Keratinocyte (primary cell): Measurements from ENCODE around the gene FOXO1. TPM values are rescaled to one million over a fixed set of nuclear protein-coding genes. Genes with fewer than 3 reads are reported as not detected.

Experiments used
- DNase-seq: peaks from one replicate; pipeline ENCODE4 v3.0.0-alpha.2; 2011; ENCODE audit warnings: low read depth, missing footprints, low spot score
- FAIRE-seq: peaks from 2 replicates; lab custom pipeline; 2011; peaks lifted over from hg19 to GRCh38; lab: Jason Lieb, UNC
- H2AFZ ChIP-seq: 2 replicates; pipeline ENCODE4 v1.6.0; 2012; ENCODE audit warnings: low read length, control low read depth, inconsistent platforms; ENCODE audit not compliant: control insufficient read depth
- H3K27ac ChIP-seq: 2 replicates; pipeline ENCODE4 v1.5.1; 2011; ENCODE audit warnings: low read length; ENCODE audit not compliant: control insufficient read depth, insufficient read depth
- H3K27me3 ChIP-seq: 3 replicates; pipeline ENCODE4 v1.6.0; 2011; ENCODE audit warnings: low read length; ENCODE audit not compliant: control insufficient read depth, insufficient read depth; ENCODE audit errors: extremely low read depth
- H3K36me3 ChIP-seq, 2 experiments: 2 replicates in 1 of 2; 3 replicates in 1 of 2; pipeline ENCODE4 v1.5.1; 2011; ENCODE audit warnings: low read length in 2 of 2, mild to moderate bottlenecking in 1 of 2; ENCODE audit not compliant: control insufficient read depth in 2 of 2, insufficient read depth in 2 of 2; ENCODE audit errors: extremely low read depth in 1 of 2
- H3K4me1 ChIP-seq: 3 replicates; pipeline ENCODE4 v1.5.1; 2011; ENCODE audit warnings: low read length; ENCODE audit not compliant: control insufficient read depth, insufficient read depth; ENCODE audit errors: extremely low read depth
- H3K4me2 ChIP-seq: 3 replicates; pipeline ENCODE4 v1.6.0; 2011; ENCODE audit warnings: low read depth, low read length; ENCODE audit not compliant: control insufficient read depth, insufficient read depth; ENCODE audit errors: extremely low read depth
- H3K4me3 ChIP-seq, 3 experiments: fragments of 200-600 bp in 1 of 3; sonication (generic) in 1 of 3; 2 replicates in 2 of 3; 3 replicates in 1 of 3; pipeline ENCODE4 v1.5.1; 2011 to 2016; ENCODE audit warnings: low read length in 3 of 3, mild to moderate bottlenecking in 3 of 3, control low read depth in 2 of 3, inconsistent platforms in 1 of 3, low read depth in 1 of 3, mixed read lengths in 1 of 3, mixed run types in 1 of 3, moderate library complexity in 1 of 3; ENCODE audit not compliant: control insufficient read depth in 2 of 3, insufficient read depth in 2 of 3; ENCODE audit errors: extremely low read depth in 1 of 3
- H3K79me2 ChIP-seq: 2 replicates; pipeline ENCODE4 v1.6.0; 2012; ENCODE audit warnings: low read length; ENCODE audit not compliant: control insufficient read depth, insufficient read depth
- H3K9ac ChIP-seq: 3 replicates; pipeline ENCODE4 v1.6.0; 2011; ENCODE audit warnings: low read length; ENCODE audit not compliant: control insufficient read depth, insufficient read depth; ENCODE audit errors: extremely low read depth
- H3K9me1 ChIP-seq: 3 replicates; pipeline ENCODE4 v1.6.0; 2011; ENCODE audit warnings: low read length; ENCODE audit not compliant: control insufficient read depth, insufficient read depth; ENCODE audit errors: extremely low read depth
- H3K9me3 ChIP-seq: 2 replicates; pipeline ENCODE4 v1.5.1; 2012; ENCODE audit warnings: low read depth, low read length; ENCODE audit not compliant: control insufficient read depth
- H4K20me1 ChIP-seq: 3 replicates; pipeline ENCODE4 v1.6.0; 2011; ENCODE audit warnings: low read length; ENCODE audit not compliant: control insufficient read depth, insufficient read depth; ENCODE audit errors: extremely low read depth
- CTCF ChIP-seq, 3 experiments: IDR thresholded peaks in 1 of 3; conservative IDR thresholded peaks in 1 of 3; optimal IDR thresholded peaks in 1 of 3; 2 replicates in 2 of 3; 3 replicates in 1 of 3; pipeline versions ENCODE3 to v1.5.1; 2011; ENCODE audit warnings: low read length in 3 of 3, mild to moderate bottlenecking in 3 of 3, moderate library complexity in 2 of 3, control low read depth in 1 of 3, inconsistent platforms in 1 of 3; ENCODE audit not compliant: insufficient read depth in 2 of 3; ENCODE audit errors: extremely low read depth in 1 of 3
- EZH2 ChIP-seq: IDR thresholded peaks from one replicate; pipeline ENCODE4 v1.6.1; 2012; ENCODE audit warnings: inconsistent platforms, mild to moderate bottlenecking, low read length, moderate library complexity
- dilution Hi-C: fragments of 300-500 bp; cut with MboI; formaldehyde crosslinking; loops from one replicate; pipeline ENCODE4 v1.7.0; 2020; ENCODE audit warnings: low sequenced_read_pairs; ENCODE audit not compliant: extremely low pct_ligation_motif_present
- polyA plus RNA-seq, 5 experiments: library from polyadenylated mRNA; depleted of rRNA in 3 of 5; stranded (reverse) in 3 of 5; stranded (forward) in 1 of 5; unstranded in 1 of 5; fragments of >200 nt; gene quantifications; 1 replicate in 1 of 5; 2 replicates in 3 of 5; 3 replicates in 1 of 5; pipeline versions ENCODE4 v1.2.1 to v1.2.3, GENCODE V29; 2011 to 2012; ENCODE audit warnings: missing spikeins in 2 of 5, low read depth in 1 of 5, low replicate concordance in 1 of 5

FOXO1 gene
- polyA plus RNA-seq, 1 donor (not counting 4 experiments of a cell fraction or from before 2014, with no cell fraction given): 8.3 TPM

DNA sequence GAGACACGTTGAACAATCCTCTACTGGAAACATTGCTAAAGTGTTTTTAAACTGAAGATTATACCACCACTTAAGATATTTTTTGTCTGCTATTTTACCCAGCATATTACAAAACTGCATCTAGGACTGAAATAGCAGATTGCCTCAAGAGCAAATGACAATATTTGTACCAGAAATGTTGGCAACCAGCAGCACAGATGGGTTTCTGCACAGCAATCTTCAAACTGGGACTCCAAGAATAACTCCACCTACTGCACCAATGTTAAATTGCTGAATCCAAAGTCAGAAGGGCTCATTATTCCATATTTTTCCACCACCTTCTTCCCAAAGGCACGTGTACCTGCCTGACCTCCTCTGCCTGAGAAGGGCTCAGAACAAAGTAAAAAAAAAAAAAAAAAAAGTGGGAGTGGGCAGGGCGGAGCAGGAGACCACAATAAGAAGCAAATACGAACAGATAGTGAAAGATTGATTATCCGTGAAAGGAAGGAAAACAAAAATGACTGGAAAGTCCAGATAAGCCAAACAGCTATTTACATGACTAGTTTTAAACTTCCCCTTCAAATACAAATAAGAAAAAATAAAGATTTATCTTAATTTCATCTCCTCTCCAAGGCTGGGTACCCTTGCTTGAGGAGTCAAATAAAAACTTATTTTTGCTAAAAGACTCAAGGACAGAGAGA, 79.4 kb downstream of the FOXO1 start:
- H3K36me3 ChIP-seq: no peaks in the 10 kb centered on the region
- no peak overlapping the region for H2AFZ ChIP-seq
- no peaks in the 10 kb centered on the region for H4K20me1 ChIP-seq
- H3K4me3 ChIP-seq: no peak overlapping the region
- dilution Hi-C loops: no loop called here
- H3K27ac ChIP-seq: no peak overlapping the region
- no peak overlapping the region for H3K4me2 ChIP-seq
- no peaks in the 10 kb centered on the region for H3K27me3 ChIP-seq
- FAIRE-seq (no peak), DNase-seq (no peak)
- no peak overlapping the region for H3K9ac ChIP-seq
- peaks cover 43% of the 10 kb centered on the region for H3K4me1 ChIP-seq
- peaks cover 4% of the 10 kb centered on the region for H3K9me1 ChIP-seq
- no peaks in the 10 kb centered on the region for H3K9me3 ChIP-seq
- TF ChIP-seq EZH2: no peak
- TF ChIP-seq CTCF (optimal IDR thresholded peaks at IDR 0.05 in 1 of 3, IDR thresholded peaks at IDR 0.05 in 1 of 3, conservative IDR thresholded peaks at IDR 0.05 in 1 of 3; ENCODE audit: extremely low read depth in 1 of 3, insufficient read depth in 2 of 3, low read length in 3 of 3): no peak
- peaks cover 23% of the 10 kb centered on the region for H3K79me2 ChIP-seq

- Histone ChIP-seq H3K9me3 (no peaks in the 10 kb centered on the region), H3K4me1 (peaks cover 43% of the 10 kb centered on the region), H4K20me1 (no peaks in the 10 kb centered on the region), H2AFZ (no peak overlapping the region), H3K79me2 (peaks cover 16% of the 10 kb centered on the region), H3K27ac (no peak overlapping the region), H3K4me2 (no peak overlapping the region), H3K27me3 (no peaks in the 10 kb centered on the region), H3K9me1 (peaks cover 4% of the 10 kb centered on the region), H3K9ac (no peak overlapping the region), H3K4me3 (no peak overlapping the region), H3K36me3 (no peaks in the 10 kb centered on the region)
- TF ChIP-seq EZH2 (no peak), CTCF (optimal IDR thresholded peaks at IDR 0.05 in 1 of 3, IDR thresholded peaks at IDR 0.05 in 1 of 3, conservative IDR thresholded peaks at IDR 0.05 in 1 of 3; ENCODE audit: extremely low read depth in 1 of 3, insufficient read depth in 2 of 3, low read length in 3 of 3) (no peak)
- dilution Hi-C loops: no loop called here
- DNase-seq (no peak), FAIRE-seq (peak; percentile 13)
Measured at GRCh38 chr13:40585911-40586471, 80.5 kb downstream of the FOXO1 start.
